HEK293 (cell line): ENCODE data around the gene ZAP70.

Experiments used
- CTCF ChIA-PET: fragments of 350-600 bp; formaldehyde crosslinking; extraction: SDS; loops from one replicate; lab custom pipeline; 2021; ENCODE audit warnings: antibody characterized with exemption; lab: Yijun Ruan, JAX
- POLR2A ChIA-PET: fragments of 300-600 bp; formaldehyde crosslinking; extraction: SDS; loops from one replicate; lab custom pipeline; 2020; ENCODE audit warnings: antibody characterized with exemption, inconsistent platforms; lab: Yijun Ruan, JAX
- H3K27ac ChIP-seq: fragments of 200-500 bp; sonication (Bioruptor generic); 2 replicates; pipeline ENCODE4 v1.5.1; 2014; ENCODE audit warnings: low read depth, low read length, control low read depth, inconsistent platforms; ENCODE audit errors: extremely low read depth
- H3K36me3 ChIP-seq, 2 experiments: fragments of 200-500 bp in 1 of 2; sonication (Bioruptor generic) in 1 of 2; 1 replicate in 1 of 2; 2 replicates in 1 of 2; pipeline ENCODE4 v1.5.1; 2014 to 2017; ENCODE audit warnings: inconsistent platforms in 2 of 2, low read length in 2 of 2; ENCODE audit not compliant: control insufficient read depth in 2 of 2, insufficient read depth in 1 of 2
- H3K4me1 ChIP-seq: fragments of 200-500 bp; sonication (Bioruptor generic); 2 replicates; pipeline ENCODE4 v1.5.1; 2014; ENCODE audit warnings: mild to moderate bottlenecking, low read length, inconsistent platforms; ENCODE audit not compliant: control insufficient read depth, insufficient read depth
- H3K4me3 ChIP-seq: 2 replicates; pipeline ENCODE4 v1.5.1; 2011; ENCODE audit warnings: low read depth, mild to moderate bottlenecking, control low read depth, low read length, moderate library complexity
- H3K9me3 ChIP-seq: fragments of 200-500 bp; sonication (Bioruptor generic); 2 replicates; pipeline ENCODE4 v1.5.1; 2014; ENCODE audit warnings: low read depth, low read length, inconsistent platforms; ENCODE audit not compliant: control insufficient read depth, insufficient read depth
- GFI1B ChIP-seq: fragments of 450-650 bp; formaldehyde crosslinking; IDR thresholded peaks from 2 replicates; pipeline ENCODE4 v1.5.1; 2016; ENCODE audit warnings: missing biosample characterization, missing genetic modification characterization
- MZF1 ChIP-seq: fragments of 450-650 bp; formaldehyde crosslinking; IDR thresholded peaks from 2 replicates; pipeline ENCODE4 v1.5.1; 2017; ENCODE audit warnings: missing biosample characterization, missing genetic modification characterization, borderline replicate concordance
- TCF7L2 ChIP-seq: IDR thresholded peaks from 2 replicates; pipeline ENCODE4 v1.6.1; 2011; ENCODE audit warnings: low read depth, mild to moderate bottlenecking, inconsistent platforms, low read length, moderate library complexity, borderline replicate concordance
- YY2 ChIP-seq: fragments of 450-650 bp; formaldehyde crosslinking; IDR thresholded peaks from 2 replicates; pipeline ENCODE4 v1.5.1; 2016; ENCODE audit warnings: missing biosample characterization, missing genetic modification characterization
- ZBTB17 ChIP-seq: fragments of 450-650 bp; formaldehyde crosslinking; IDR thresholded peaks from 2 replicates; pipeline ENCODE4 v1.5.1; 2016; ENCODE audit warnings: missing biosample characterization, missing genetic modification characterization
- ZFHX2 ChIP-seq: fragments of 450-650 bp; formaldehyde crosslinking; conservative IDR thresholded peaks from 2 replicates; pipeline ENCODE4 v1.5.1; 2016; ENCODE audit warnings: missing biosample characterization, missing genetic modification characterization
- ZFP69B ChIP-seq: fragments of 450-650 bp; formaldehyde crosslinking; IDR thresholded peaks from 2 replicates; pipeline ENCODE4 v1.5.1; 2016; ENCODE audit warnings: missing biosample characterization, missing genetic modification characterization
- ZNF155 ChIP-seq: fragments of 450-650 bp; formaldehyde crosslinking; IDR thresholded peaks from 2 replicates; pipeline ENCODE4 v1.5.1; 2016; ENCODE audit warnings: missing biosample characterization, missing genetic modification characterization
- ZNF2 ChIP-seq: fragments of 450-650 bp; formaldehyde crosslinking; IDR thresholded peaks from 2 replicates; pipeline ENCODE4 v1.5.1; 2016; ENCODE audit warnings: missing biosample characterization, missing genetic modification characterization
- ZNF223 ChIP-seq: fragments of 450-650 bp; formaldehyde crosslinking; IDR thresholded peaks from 2 replicates; pipeline ENCODE4 v1.5.1; 2016; ENCODE audit warnings: missing biosample characterization, missing genetic modification characterization
- ZNF239 ChIP-seq: fragments of 450-650 bp; formaldehyde crosslinking; IDR thresholded peaks from 2 replicates; pipeline ENCODE4 v1.5.1; 2016; ENCODE audit warnings: missing biosample characterization, missing genetic modification characterization
- ZNF335 ChIP-seq: fragments of 450-650 bp; formaldehyde crosslinking; conservative IDR thresholded peaks from 2 replicates; pipeline ENCODE4 v1.5.1; 2016; ENCODE audit warnings: missing biosample characterization, missing genetic modification characterization
- ZNF341 ChIP-seq: fragments of 450-650 bp; formaldehyde crosslinking; IDR thresholded peaks from 2 replicates; pipeline ENCODE4; 2016; ENCODE audit warnings: low read depth, missing biosample characterization, missing genetic modification characterization
- ZNF366 ChIP-seq: fragments of 450-650 bp; formaldehyde crosslinking; conservative IDR thresholded peaks from 2 replicates; pipeline ENCODE4 v1.5.1; 2016; ENCODE audit warnings: missing biosample characterization, missing genetic modification characterization
- ZNF394 ChIP-seq: fragments of 450-650 bp; formaldehyde crosslinking; IDR thresholded peaks from 2 replicates; pipeline ENCODE4 v1.5.1; 2016; ENCODE audit warnings: missing biosample characterization, missing genetic modification characterization, mild to moderate bottlenecking, moderate library complexity, borderline replicate concordance
- ZNF426 ChIP-seq: fragments of 450-650 bp; formaldehyde crosslinking; IDR thresholded peaks from 2 replicates; pipeline ENCODE4 v1.5.1; 2017; ENCODE audit warnings: missing biosample characterization, missing genetic modification characterization, mild to moderate bottlenecking, inconsistent platforms, moderate library complexity
- ZNF549 ChIP-seq: fragments of 450-650 bp; IDR thresholded peaks from 2 replicates; pipeline ENCODE4 v1.5.1; 2018; ENCODE audit warnings: missing biosample characterization, missing genetic modification characterization, mild to moderate bottlenecking, inconsistent platforms, moderate library complexity
- ZNF596 ChIP-seq: fragments of 450-650 bp; IDR thresholded peaks from 2 replicates; pipeline ENCODE4 v1.5.0; 2018; ENCODE audit warnings: missing biosample characterization, mild to moderate bottlenecking, missing genetic modification characterization, moderate library complexity
- ZNF664 ChIP-seq: fragments of 450-650 bp; formaldehyde crosslinking; IDR thresholded peaks from 2 replicates; pipeline ENCODE4 v1.5.1; 2016; ENCODE audit warnings: missing biosample characterization, missing genetic modification characterization
- ZNF670 ChIP-seq: fragments of 450-650 bp; formaldehyde crosslinking; IDR thresholded peaks from 2 replicates; pipeline ENCODE4 v1.5.1; 2016; ENCODE audit warnings: missing biosample characterization, missing genetic modification characterization, low read depth
- ZSCAN16 ChIP-seq: fragments of 450-650 bp; formaldehyde crosslinking; IDR thresholded peaks from 2 replicates; pipeline ENCODE4 v1.5.1; 2016; ENCODE audit warnings: missing biosample characterization, missing genetic modification characterization
- TF ChIP-seq, protein P1 (sequence below): fragments of 450-650 bp; formaldehyde crosslinking; IDR thresholded peaks from 2 replicates; pipeline ENCODE4 v1.5.1; 2017; ENCODE audit warnings: missing biosample characterization, missing genetic modification characterization
- TF ChIP-seq, protein P2 (sequence below): fragments of 450-650 bp; formaldehyde crosslinking; optimal IDR thresholded peaks from 2 replicates; pipeline ENCODE3; 2016; ENCODE audit warnings: missing biosample characterization, mild to moderate bottlenecking, missing genetic modification characterization
- TF ChIP-seq, protein P3 (sequence below): fragments of 450-650 bp; formaldehyde crosslinking; IDR thresholded peaks from 2 replicates; pipeline ENCODE4 v1.5.1; 2016; ENCODE audit warnings: missing biosample characterization, missing genetic modification characterization

ZAP70 gene

DNA sequence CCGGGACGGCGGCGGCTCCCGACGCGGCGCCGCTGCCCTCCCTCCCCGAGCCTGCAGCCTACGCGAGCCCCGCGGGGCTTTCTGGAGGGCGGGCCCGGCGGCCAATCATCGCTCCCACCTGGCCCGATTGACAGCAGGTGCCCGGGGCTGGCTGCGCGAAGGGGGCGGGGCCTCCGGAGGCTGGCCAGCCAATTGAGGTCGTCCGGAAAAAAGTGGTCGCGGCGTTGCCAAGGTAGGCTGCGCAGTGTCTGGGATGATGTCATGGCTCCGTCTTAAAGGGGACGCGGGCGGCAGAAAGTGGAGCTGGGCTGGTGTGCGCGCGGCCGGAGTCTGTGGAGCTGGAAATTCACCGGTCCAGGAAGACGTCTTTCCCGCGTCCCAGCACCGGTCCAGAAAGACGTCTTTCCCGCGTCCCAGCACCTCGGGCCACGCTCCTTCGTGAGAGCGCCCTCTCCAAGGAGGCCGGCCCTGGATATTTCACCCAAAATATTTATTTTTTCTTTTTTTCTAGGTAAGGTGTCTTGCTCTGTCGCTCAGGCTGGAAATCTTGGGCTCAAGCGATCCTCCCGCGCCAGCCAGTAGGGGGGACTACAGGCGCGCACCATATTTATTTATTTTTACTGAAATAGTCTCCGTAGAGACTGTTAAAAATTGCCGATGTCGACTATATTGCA lies 49.3 kb upstream of the ZAP70 start, which contains the start of gene ACTR1B (continued):
- TF ChIP-seq ZNF155 (tag by site-specific recombination): no peak
- no peak for TF ChIP-seq ZSCAN16 (tag by site-specific recombination)
- peak; percentile 95 for TF ChIP-seq ZFP69B (tag by site-specific recombination)
- TF ChIP-seq, protein P1, sequence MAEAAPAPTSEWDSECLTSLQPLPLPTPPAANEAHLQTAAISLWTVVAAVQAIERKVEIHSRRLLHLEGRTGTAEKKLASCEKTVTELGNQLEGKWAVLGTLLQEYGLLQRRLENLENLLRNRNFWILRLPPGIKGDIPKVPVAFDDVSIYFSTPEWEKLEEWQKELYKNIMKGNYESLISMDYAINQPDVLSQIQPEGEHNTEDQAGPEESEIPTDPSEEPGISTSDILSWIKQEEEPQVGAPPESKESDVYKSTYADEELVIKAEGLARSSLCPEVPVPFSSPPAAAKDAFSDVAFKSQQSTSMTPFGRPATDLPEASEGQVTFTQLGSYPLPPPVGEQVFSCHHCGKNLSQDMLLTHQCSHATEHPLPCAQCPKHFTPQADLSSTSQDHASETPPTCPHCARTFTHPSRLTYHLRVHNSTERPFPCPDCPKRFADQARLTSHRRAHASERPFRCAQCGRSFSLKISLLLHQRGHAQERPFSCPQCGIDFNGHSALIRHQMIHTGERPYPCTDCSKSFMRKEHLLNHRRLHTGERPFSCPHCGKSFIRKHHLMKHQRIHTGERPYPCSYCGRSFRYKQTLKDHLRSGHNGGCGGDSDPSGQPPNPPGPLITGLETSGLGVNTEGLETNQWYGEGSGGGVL (tag by site-specific recombination): no peak
- TF ChIP-seq TCF7L2: no peak
- no peak for TF ChIP-seq ZNF2
- no peak for TF ChIP-seq GFI1B
- no peak for TF ChIP-seq ZNF223
- TF ChIP-seq ZNF341 (tag by site-specific recombination): no peak
- no peak for TF ChIP-seq ZNF549
- no peak for TF ChIP-seq ZNF239 (tag by site-specific recombination)
- TF ChIP-seq ZNF596 (tag by site-specific recombination): no peak
- TF ChIP-seq ZFHX2 (tag by site-specific recombination): peak; percentile 20; the same call in 1 of the 2 replicates
- TF ChIP-seq, protein P2, sequence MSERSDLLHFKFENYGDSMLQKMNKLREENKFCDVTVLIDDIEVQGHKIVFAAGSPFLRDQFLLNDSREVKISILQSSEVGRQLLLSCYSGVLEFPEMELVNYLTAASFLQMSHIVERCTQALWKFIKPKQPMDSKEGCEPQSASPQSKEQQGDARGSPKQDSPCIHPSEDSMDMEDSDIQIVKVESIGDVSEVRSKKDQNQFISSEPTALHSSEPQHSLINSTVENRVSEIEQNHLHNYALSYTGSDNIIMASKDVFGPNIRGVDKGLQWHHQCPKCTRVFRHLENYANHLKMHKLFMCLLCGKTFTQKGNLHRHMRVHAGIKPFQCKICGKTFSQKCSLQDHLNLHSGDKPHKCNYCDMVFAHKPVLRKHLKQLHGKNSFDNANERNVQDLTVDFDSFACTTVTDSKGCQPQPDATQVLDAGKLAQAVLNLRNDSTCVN (tag by site-specific recombination): peak; percentile 77
- no peak for TF ChIP-seq YY2 (tag by site-specific recombination)

DNA sequence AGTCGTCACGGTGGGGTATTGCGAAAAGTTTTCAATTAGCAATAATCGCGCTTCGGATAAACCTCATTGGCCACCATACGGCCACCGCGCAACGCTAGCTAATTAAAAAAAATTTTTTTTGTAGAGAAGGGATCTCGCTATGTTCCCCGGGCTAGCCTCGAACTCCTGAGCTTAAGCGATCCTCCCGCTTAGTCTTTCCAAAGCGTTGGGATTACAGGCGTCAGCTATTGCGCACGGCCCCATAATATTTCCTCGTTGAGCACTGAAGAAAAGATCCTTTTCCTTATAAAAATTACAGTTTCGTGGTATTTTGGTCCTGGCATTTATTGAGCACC lies 48.8 kb upstream of the ZAP70 start:
- TF ChIP-seq ZBTB17 (tag by site-specific recombination) (0 out of 2 replicates have a peak, but pooled peaks have one; percentile 8), ZNF366 (tag by site-specific recombination) (0 out of 2 replicates have a peak, but pooled peaks have one; percentile 2), ZNF664 (tag by site-specific recombination) (peak; percentile 60), ZNF335 (tag by site-specific recombination) (peak; percentile 59; the same call in 1 of the 2 replicates), ZNF394 (tag by site-specific recombination) (no peak), ZNF341 (tag by site-specific recombination) (no peak), ZNF670 (tag by site-specific recombination) (no peak), ZNF426 (tag by site-specific recombination) (no peak), MZF1 (tag by site-specific recombination) (peak; percentile 42; the same call in 1 of the 2 replicates)
- TF ChIP-seq, protein P3, sequence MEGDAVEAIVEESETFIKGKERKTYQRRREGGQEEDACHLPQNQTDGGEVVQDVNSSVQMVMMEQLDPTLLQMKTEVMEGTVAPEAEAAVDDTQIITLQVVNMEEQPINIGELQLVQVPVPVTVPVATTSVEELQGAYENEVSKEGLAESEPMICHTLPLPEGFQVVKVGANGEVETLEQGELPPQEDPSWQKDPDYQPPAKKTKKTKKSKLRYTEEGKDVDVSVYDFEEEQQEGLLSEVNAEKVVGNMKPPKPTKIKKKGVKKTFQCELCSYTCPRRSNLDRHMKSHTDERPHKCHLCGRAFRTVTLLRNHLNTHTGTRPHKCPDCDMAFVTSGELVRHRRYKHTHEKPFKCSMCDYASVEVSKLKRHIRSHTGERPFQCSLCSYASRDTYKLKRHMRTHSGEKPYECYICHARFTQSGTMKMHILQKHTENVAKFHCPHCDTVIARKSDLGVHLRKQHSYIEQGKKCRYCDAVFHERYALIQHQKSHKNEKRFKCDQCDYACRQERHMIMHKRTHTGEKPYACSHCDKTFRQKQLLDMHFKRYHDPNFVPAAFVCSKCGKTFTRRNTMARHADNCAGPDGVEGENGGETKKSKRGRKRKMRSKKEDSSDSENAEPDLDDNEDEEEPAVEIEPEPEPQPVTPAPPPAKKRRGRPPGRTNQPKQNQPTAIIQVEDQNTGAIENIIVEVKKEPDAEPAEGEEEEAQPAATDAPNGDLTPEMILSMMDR (tag by site-specific recombination): no peak

More for the DNA sequence above, 48.8 kb upstream of the ZAP70 start:
- Histone ChIP-seq H3K4me3 (peak overlapping the region; percentile 69), H3K4me1 (0 out of 2 replicates have a peak, but pooled peaks cover 2% of the 10 kb centered on the region), H3K27ac (peak overlapping the region; percentile 79), H3K9me3 (no peaks in the 10 kb centered on the region), H3K36me3 (peaks cover 0 to 16% of the 10 kb centered on the region in 2 experiments; a peak in 2 of 3 replicates)
- ChIA-PET POLR2A (interaction anchor here (1.1 to 7.6 kb wide), 6 partner anchors 10 to 75 kb away, joined by 3 to 183 read pairs (median 5); partner anchors contain the start of genes ANKRD36B and COX5B), CTCF (interaction anchor here (0.9 to 3.8 kb wide), 6 partner anchors 9 to 74 kb away, joined by 4 to 35 read pairs (median 6); no protein-coding TSS in a partner anchor)
